Activated naive CD8-positive, alpha-beta T cell treated with anti-CD3 and anti-CD28 coated beads, Interleukin-2, amount 50 U/mL, for 16 hours (primary cell): ENCODE measurements around the gene GGN.
"Not testable (repeated sequence)": the region's sequence is repeated elsewhere in the genome, so short reads cannot be mapped to it uniquely, and the experiment has no call there.

Source experiments
- DNase-seq: peaks from one replicate; pipeline ENCODE4 v3.0.0-alpha.2; 2020; ENCODE audit warnings: low read depth, low spot score

Gene GGN

DNA sequence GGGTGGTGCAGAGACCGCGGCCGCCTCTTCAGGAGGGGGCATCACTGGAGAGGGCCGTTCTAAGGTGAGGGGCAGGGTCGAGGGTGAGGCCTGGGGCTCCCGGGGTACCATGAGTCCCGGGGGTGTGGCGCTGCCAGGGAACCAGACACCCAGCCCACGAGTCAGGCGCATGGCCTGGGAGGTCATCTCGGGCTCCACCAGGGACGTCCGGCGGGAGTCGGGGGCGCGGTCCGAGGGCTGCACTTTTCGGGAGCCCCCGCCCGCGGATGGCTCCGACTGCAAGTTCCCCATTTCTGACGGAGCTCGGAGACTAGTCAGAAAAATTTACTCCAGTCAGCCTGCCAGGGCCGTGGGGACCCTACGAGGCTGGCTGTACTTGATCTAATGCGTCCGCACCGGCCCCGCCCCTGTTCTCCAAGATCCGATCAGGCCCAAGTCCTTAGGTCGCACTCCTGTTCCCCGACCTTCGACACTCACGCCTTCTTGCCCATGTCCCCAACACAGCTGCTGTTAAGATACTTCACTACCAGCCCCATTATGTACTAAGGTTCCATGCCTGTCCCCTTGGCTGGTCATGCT, 774 bp downstream of the GGN start:
- DNase-seq, result no peak

DNA sequence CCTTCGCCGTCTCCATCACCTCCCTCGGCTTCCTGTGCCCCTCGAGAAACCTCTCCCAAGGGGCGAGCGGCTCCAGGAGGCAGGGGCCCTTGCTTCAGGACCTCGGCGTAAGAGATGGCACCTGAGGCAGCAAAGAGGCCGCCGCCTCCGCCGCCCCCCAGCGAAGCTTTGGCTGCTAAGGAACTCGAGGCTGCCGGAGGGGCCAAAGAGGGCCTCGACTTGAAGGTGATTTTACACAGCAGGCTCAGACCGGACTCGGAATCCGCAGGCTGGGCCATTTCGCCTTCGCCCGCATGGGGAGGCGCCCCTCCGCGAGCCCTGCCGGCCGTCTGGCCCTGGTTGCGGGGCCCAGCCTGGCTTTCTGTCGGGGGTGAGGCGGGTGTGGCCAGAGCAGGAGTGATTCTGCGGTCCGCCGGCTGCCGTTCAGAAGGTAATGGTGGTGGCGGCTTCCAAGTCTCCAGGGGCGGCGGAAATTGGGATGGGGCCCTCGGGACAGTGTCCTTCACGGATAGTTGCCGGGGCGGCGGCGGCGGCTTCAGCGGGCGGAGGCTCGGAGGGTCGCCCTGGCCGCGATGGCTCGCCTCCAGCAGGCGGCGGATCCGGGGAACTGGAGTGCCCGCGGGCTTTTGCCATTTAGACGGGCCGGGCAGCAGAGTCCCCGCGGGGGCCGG, 1.4 kb downstream of the GGN start:
- no peak for DNase-seq

- no peak for DNase-seq
Measured at GRCh38 chr19:38385804-38386257, 2.0 kb downstream of the GGN start.

DNA sequence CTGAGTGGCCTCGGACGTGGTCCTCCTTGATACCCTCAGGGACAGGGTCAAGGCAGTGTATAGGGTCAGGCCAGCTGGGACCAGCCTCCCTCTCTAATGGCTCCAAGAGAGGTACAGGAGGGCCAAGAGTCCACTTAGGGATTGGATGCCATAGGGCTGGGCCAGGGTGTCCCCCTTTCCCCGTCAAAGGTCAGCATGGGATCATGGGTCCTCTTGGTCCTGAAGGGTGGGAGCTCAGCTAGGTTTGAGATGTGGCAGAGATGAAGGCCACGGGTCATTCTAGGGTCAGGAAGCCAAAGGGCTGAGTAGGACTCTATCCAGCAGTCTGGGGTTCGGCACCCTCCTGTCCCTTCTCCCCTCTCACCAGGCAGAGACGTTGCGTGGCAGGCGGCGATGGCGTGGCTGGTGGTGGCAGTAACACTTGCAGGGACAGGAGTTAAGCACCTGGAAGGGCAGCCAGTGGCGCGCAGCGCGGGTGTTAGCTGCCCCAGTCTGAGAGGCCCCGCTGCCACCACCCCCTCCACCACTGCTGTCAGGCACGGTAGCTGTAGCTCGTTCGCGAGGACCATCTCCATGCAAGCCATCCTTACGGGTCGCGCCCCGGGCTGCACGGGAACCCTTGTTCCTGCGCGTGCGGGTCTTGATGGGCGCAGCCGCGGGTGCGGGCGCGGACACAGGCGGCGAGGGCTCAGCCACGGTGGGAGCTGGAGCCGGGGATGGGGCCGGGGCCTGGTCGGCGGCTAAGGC, 2.6 kb downstream of the GGN start:
- no peak for DNase-seq

DNA sequence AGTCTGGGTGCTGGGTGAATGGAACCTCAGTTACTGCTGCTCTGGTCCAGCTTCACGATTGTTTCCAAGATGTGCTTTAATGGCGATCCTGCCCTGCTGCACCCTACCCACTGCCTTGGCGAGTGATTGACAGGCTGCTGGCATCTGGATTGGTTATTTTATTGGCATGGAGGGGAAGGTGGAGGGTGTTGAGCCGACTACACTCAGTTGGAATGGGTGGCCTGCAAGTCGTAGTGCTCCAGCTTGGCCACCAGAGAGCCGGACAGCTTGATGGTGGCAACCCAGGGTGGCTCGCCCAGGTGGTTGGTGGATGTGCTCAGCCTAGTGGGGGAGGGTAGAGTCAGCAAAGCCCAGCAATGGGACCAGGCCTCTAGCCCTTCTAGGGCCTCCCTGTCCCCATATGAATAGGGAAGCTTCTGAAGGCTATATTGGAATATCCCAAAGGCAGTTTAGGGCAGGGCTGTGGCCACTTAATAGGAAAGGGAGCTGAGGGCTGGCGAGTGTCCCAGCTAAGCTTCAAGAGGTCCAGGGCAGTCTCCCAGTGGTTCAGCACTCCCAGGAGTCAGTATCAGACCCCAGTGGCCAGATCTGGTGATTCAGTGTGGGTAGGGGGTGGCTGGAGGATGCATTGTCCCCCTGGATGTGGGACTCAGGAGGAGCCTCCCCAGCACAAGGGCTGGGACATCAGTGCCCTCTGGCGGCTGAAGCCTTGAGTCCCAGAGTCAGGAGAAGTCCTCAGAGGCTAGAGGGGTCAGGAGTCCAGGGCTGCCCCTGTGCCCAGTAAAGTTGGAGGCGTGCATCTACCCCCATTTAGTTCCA, 3.4 kb downstream of the GGN start:
- no peak for DNase-seq

DNA sequence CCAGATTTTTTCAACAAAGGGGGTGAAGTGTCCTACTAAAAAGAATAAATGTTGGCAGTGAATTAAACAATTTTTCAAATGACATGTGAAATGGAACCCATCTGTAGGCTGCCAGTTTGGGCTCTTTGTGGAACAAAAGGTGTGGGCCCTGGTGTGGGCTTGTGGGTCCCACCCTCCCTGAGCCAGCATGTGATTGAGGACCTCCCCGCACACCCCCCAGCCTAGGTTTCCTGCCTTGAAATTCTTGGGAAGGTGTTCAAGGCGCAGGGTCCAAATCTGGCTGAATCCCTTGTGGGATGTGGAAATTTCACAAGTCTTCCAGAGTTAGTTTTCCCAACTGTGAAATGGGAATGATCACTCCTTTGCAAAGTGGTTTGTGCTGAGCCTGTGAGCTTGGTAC, 4.1 kb downstream of the GGN start:
- DNase-seq, result no peak

- DNase-seq, result no peak
Measured at GRCh38 chr19:38383184-38383583, 4.7 kb downstream of the GGN start.

DNA sequence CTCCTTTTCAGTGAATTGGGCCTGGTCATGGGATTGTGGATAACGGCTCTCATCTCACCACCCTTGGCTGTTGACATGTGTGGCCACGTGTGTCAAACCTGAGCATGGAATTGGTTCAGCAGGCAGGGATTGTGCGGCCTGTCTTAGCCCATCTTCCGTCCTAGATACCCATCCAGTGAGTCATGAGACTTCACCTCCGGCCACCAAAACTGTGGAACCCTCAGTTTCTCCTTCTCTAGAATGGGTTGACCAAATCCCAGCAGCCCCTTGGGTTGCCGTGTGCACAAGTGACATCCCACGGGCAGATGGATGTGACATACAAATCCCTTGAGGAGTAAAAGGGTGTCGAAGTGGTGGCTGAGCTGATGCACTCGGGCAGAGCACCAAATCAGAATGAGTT, 6.7 kb downstream of the GGN start:
- no peak for DNase-seq

GRCh38 chr19:38378866-38379265, 9.0 kb downstream of the GGN start:
- no peak for DNase-seq

DNA sequence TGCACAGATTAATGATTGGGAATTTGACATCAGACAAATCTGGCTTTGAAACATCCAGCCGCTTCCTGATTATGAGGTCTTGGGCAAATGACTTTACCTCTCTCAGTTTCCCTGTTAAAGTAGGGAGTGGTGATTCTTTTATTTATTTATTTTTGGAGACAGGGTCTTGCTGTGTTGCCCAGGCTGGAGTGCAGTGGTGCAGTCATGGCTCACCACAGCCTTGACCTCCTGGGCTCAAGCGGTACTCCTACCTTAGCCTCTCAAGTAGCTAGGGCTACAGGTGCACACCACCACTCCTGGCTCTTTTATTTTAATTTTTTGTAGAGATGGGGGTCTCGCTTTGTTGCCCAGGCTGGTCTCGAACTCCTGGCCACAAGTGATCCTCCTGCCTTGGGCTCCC, 10.8 kb downstream of the GGN start:
- DNase-seq, result no peak

- DNase-seq, result no peak
Measured at GRCh38 chr19:38376576-38376975, 11.3 kb downstream of the GGN start.

DNA sequence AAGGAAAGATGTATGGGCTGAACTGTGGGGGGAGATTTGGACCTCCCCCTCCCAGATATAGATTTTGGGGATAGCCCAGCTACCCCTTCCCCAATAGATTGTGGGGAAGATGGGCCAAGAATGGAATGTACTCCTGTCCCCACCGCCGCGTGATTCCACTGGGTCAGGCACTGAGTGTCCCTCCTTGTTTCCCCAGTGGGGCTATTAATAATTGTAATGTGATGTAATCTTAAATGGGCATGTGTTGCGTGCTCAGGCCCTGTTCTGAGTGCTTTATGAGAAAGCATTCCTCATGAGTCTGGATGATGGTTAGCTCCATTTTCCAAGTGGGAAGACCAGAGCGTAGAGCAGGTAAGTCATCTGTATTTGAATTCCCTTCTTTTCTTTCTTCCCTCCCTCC, 12.1 kb downstream of the GGN start:
- no peak for DNase-seq

GRCh38 chr19:38375098-38375493, 12.7 kb downstream of the GGN start:
- no peak for DNase-seq

DNA sequence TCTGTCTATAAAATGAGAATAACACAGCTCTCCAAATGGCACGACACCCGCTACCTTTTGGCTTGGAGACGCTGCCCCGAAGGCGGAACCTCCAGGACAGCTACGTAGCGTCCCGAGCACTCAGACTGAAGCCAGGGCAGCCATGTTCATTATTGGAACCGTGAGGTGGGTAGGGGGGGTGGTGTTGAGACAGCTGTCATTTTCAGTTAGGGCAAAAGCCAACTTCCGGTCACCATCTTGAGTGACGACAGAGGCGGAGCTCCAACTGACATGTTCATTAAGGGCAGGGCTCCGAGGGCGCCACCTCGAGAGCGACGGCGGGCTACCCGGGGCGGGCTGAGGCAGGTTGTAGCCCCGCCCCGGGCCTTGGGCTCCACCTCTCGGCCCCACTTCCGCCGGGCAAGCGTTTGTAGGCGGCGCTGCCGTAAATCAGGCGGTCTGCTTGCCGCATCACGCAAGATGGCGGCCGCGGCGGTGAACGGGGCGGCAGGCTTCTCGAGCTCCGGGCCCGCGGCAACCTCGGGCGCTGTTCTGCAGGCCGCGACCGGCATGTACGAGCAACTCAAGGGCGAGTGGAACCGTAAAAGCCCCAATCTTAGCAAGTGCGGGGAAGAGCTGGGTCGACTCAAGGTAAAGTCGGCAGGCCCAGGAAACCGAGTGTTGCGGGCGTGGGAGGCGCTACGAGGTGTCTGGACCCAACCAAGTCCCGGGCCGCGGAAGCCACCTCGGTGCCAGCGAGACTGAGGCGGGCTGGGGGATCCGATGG, 13.3 kb downstream of the GGN start, which contains the start of gene PSMD8:
Gene PSMD8, plus strand, starts transcription at position 240 of the 766 bp plus-strand sequence. Its CDS starts 31 bp downstream, at position 271.
- DNase-seq, result peak; percentile 97

GRCh38 chr19:38373907-38374331, 13.9 kb downstream of the GGN start:
- DNase-seq, result no peak

DNA sequence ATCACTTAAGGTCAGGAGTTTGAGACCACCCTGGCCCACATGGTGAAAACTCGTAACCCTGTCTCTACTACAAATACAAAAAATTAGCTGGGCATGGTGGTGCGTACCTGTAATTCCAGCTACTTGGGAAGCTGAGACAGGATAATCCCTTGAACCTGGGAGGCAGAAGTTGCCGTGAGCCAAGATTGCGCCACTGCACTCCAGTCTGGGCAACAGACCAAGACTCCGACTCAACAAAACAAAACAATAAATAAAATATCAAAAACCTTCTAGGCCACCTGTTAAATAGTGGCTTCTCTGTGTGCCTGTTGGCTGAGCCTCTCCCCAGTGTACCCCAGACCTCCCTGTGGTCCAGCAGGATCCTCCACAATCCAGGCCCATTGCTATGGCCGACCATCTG, 16.8 kb downstream of the GGN start:
- no peak for DNase-seq

DNA sequence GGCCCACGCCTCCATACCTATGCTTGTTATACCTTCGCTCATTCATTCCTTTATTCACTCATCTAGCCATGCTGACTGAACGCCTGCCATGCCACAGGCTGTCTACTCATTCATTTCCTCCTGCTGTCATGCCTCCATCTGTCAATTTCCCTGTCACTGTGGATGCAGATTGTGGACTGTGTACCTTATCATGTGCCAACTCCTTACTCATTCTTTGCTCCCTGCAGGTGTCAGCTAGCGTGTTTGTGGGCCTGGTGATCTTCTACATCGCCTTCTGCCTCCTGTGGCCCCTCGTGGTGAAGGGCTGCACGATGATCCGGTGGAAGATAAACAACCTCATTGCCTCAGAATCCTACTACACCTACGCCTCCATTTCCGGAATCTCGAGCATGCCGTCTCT, 17.5 kb downstream of the GGN start:
- DNase-seq, result no peak

DNA sequence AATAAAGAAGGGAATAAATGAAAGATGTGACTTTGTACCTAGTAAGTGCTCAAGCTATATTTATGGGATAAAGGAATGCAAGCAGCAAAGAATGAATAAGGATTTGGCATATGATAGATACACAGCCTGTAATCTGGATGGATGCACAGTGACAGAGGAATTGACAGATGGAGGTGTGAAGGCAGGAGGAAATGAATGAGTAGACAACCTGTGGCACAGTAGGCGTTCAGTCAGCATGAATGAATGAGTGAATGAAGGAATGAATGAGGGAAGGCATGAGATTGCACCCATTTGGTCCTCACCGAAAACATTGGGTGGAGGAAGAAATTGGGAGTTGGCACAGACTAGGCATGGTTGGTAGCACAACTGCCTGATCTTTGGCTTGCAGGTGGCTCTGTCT, 18.2 kb downstream of the GGN start:
- DNase-seq, result no peak

- DNase-seq, result no peak
Measured at GRCh38 chr19:38367041-38367440, 20.8 kb downstream of the GGN start.

DNA sequence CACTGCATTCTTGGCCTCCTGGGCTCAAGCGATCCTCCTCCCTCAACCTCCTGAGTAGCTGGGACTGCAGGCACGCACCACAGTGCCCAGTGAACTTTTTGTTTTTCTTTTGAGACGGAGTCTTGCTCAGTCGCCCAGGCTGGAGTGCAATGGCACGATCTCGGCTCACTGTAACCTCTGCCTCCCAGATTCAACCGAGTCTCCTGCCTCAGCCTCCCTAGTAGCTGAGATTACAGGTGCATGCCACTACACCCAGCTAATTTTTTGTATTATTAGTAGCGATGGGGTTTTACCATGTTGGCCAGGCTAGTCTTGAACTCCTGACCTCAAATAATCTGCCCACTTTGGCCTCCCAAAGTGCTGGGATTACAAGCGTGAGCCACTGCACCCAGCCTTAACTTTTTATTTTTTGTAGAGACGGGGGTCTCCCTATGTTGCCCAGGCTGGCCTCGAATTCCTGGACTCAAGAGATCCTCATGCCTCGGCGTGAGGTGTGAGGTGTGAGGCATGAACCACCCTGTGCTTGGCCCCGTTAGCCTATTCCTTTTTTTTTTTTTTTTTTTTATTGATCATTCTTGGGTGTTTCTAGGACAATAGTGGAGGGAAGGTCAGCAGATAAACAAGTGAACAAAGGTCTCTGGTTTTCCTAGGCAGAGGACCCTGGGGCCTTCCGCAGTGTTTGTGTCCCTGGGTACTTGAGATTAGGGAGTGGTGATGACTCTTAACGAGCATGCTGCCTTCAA, 24.7 kb downstream of the GGN start:
- DNase-seq, result not testable (repeated sequence)
